Measurements from ENCODE around the gene STXBP1. TPM values are rescaled to one million over a fixed set of nuclear protein-coding genes. Genes with fewer than 3 reads are reported as not detected.

Gene STXBP1
- total RNA-seq (2022; extraction: Qiagen RNA extraction; ENCODE audit: low read depth): 14.6 to 18.4 TPM (median 16.5 TPM) in 5 replicates

DNA sequence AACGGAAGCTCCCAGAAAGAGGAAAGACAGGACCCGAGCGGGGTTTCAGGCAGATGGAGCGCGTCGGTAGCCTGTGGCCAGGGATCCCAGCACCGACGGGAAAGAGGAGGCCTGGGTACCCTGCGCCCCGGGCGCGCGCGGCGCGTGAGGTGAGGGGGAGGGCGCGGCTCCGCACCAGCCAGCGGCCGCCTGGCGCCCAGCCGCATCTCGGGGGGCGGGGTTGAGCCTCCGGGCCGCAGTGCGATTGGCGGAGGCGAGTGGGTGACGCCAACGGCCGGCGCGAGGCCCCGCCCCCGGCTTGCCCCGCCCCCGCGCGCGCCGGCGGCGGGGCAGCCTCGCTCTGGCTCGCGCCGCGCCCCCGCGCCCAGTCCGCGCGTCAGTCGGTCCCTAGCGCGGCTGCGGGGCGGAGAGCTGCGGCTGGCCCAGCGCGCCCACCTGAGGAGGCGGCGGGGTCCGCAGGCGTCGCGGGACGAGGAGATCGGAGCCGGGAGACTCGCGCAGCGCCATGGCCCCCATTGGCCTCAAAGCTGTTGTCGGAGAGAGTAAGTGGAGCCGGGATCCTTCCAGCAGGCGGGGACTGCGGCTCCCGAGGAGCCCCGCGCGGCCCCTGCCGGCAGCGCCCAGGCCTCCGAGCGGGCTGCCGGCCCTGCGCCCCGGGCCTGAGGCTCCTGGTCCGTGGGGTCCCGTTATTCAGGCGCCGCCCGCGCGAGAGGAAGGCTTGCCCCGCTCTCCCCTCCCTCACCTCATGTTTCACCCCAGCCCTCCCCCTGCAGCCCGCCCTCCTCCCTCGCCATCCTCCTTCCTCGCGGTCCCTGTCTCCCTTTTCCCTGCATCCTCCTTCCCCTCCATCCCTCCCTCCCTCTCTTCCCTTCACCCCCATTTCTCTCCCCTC lies at the start of gene STXBP1:
Gene STXBP1, plus strand, starts transcription at position 379 of the 892 bp plus-strand sequence. Its CDS starts 127 bp downstream, at position 506.

GRCh38 chr9:127706836-127707241 lies 94.8 kb downstream of the STXBP1 start, which contains the start of gene CFAP157:
CFAP157 (plus strand) TSS chr9:127706988; CDS start chr9:127707032, 44 bp downstream.

DNA sequence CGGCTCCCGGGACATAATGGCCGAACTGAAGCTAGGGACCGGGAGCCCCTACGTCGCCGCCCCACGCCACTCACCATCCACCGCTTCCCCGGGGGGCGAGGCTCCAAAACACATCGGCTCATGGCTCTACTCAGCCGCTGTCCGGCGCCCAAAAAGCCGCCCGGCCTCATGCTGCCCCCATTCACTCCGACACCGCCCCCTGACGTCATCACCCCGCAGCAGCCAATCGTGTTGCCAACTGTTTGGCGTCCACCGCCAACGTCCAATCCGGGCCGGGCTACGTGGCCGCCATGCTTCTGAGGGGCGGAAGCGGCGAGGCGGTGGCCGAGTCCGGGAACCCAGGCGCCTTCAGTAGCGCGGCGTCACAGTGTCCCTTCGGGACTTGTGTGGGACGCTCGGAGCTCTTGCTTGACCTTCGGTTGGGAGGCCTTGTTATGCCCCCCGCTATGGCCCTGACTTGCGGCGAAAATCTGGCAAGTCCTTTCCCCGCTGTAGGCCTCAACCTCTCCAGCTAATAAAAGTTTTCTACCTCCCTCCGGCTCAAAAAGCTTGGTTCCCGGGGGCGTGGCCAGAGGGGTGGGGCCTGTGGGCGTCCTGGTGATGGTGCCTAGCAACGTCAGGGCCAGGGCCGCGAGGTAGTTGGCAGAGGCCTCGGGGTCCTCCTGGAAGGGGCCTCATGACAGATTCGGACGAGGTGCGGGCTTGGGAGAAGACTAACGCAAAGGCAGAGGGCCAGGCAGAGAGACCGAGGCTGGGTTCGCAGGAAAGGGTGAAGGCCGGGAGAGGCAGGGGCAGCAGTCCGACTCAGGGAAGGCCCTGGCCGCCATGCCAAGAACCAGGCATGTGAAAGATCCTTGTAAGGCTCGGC lies 103.6 kb downstream of the STXBP1 start, which contains the start of the genes PTRH1 and TTC16:
Gene PTRH1, minus strand, starts transcription at position 194 of the 868 bp plus-strand sequence. Its CDS starts 24 bp downstream, at position 170.
Gene TTC16, plus strand, starts transcription at position 610 of the 868 bp plus-strand sequence. Its CDS starts 67 bp downstream, at position 677.

DNA sequence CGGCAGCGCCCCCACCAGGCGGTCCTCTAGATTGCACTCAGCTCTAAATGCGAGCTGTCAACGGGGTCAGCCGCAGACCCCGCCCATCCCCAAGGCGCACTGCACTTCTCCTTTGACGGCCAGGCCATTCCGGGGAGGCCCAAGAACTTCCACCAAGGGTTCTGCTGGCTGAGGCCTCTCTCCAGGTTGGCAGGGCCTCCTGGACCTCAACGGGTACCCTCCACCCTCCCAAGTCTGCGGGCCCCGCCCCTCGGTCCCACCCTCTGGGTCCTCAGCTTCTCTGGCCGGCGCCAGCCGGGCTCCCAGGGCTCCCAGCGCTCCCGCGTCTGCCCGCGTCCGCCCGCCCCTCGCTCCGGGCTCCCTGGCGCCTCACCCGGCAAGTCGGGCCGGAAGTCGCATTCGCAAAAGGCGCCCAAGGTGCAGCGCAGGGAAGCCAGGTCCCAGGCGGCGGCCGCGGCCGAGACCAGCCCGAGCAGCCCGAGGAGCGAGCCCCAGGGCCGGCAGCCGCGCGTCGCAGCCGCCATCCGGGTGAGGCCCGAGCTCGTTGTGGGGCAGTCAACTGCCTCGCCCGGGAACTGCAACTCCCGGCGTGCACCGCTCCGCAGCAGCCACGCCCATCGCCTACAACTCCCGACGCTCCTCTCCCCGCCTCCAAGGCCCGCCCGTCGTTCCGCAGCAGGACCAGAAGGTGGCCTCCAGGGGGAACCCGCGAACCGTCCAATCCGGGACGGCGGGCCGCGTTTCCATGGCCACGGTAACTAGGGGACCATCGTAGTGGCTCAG lies 122.9 kb downstream of the STXBP1 start, which contains the start of gene TOR2A:
Gene TOR2A, minus strand, starts transcription at position 548 of the 783 bp plus-strand sequence. Its CDS starts 24 bp downstream, at position 524.

Other genes starting within 250 kb of the STXBP1 start
- 8.9 to 16.2 TPM (median 14.7 TPM) in 5 replicates for gene SLC2A8, start 215.1 kb upstream of the STXBP1 start, total RNA-seq (2022; extraction: Qiagen RNA extraction; ENCODE audit: low read depth)
- gene ZNF79, start 187.9 kb upstream of the STXBP1 start, total RNA-seq (2022; extraction: Qiagen RNA extraction; ENCODE audit: low read depth): 5.8 to 6.1 TPM (median 6.1 TPM) in 5 replicates
- gene RPL12, start 160.9 kb upstream of the STXBP1 start, total RNA-seq (2022; extraction: Qiagen RNA extraction; ENCODE audit: low read depth): 2,677 to 2,995 TPM (median 2,770 TPM) in 5 replicates
- gene LRSAM1, start 160.8 kb upstream of the STXBP1 start, total RNA-seq (2022; extraction: Qiagen RNA extraction; ENCODE audit: low read depth): 8.4 to 11.3 TPM (median 10.0 TPM) in 5 replicates
- gene CFAP157, start 94.7 kb downstream of the STXBP1 start, total RNA-seq (2022; extraction: Qiagen RNA extraction; ENCODE audit: low read depth): 0.05 to 0.08 TPM in 2 of 5 replicates, not detected in the others
- 10.5 to 19.8 TPM (median 16.4 TPM) in 5 replicates for gene PTRH1, start 103.4 kb downstream of the STXBP1 start, total RNA-seq (2022; extraction: Qiagen RNA extraction; ENCODE audit: low read depth)
- not detected in 5 replicates for gene TTC16, start 103.8 kb downstream of the STXBP1 start, total RNA-seq (2022; extraction: Qiagen RNA extraction; ENCODE audit: low read depth)
- 8.7 to 13.9 TPM (median 11.9 TPM) in 5 replicates for gene TOR2A, start 123.0 kb downstream of the STXBP1 start, total RNA-seq (2022; extraction: Qiagen RNA extraction; ENCODE audit: low read depth)
- gene SH2D3C, start 166.4 kb downstream of the STXBP1 start, total RNA-seq (2022; extraction: Qiagen RNA extraction; ENCODE audit: low read depth): 0.06 to 0.11 TPM (median 0.07 TPM) in 3 of 5 replicates, not detected in the others
- 43.9 to 50.4 TPM (median 47.9 TPM) in 5 replicates for gene CDK9, start 173.8 kb downstream of the STXBP1 start, total RNA-seq (2022; extraction: Qiagen RNA extraction; ENCODE audit: low read depth)
- gene FPGS, start 190.6 kb downstream of the STXBP1 start, total RNA-seq (2022; extraction: Qiagen RNA extraction; ENCODE audit: low read depth): 45.7 to 54.1 TPM (median 47.8 TPM) in 5 replicates
- gene ENG, start 242.4 kb downstream of the STXBP1 start, total RNA-seq (2022; extraction: Qiagen RNA extraction; ENCODE audit: low read depth): 0.07 to 0.37 TPM (median 0.26 TPM) in 5 replicates